NCI-H1092 treated with DMSO at 0.1 percent for 48 hours (cell line): Measurements from ENCODE around the gene ANKRD11.
"Not testable (repeated sequence)": the region's sequence is repeated elsewhere in the genome, so short reads cannot be mapped to it uniquely, and the experiment has no call there.

Source experiments
- DNase-seq: peaks from one replicate; lab custom pipeline; 2025; lab: John Stamatoyannopoulos, UW

The ANKRD11 gene

GRCh38 chr16:89428605-89429004, 61.8 kb downstream of the ANKRD11 start:
- not testable (repeated sequence) for DNase-seq

DNA sequence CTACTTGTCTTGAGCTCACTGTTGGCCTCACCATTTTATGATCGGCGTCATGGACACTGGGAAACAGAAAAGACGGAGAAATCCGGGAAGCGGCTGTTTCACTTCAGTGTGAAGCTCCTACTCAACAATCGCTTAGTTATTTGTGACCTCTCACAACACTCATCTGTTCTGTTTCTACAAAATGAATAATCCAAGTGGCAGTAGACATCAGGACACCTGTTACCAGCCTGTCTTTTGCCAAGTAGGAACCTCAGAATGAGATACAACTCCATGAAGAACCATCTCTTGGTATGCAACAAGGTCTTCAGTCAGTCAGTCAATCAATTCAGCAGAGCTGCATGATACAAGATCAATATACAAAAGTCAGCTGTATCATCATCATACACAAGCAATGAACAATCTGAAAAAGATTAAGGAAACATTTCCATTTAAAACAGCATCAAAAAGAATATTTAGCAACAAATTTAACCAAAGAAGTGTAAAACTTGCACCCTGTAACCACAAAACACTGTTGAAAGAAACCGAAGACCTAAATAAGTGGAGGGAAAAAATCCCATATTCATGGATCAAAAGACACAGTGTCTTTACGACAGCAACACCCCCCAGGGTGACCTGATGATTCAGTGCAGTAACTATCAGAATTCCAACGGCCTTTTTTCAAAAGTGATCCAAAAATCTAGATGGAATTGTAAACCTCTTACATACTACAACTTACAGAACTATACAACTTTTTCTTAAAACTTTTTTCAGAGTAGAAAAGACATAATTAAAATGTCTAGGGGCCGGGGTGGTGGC, 63.4 kb downstream of the ANKRD11 start:
- no peak for DNase-seq

- DNase-seq: no peak
Measured at GRCh38 chr16:89425523-89425922, 64.8 kb downstream of the ANKRD11 start.

DNA sequence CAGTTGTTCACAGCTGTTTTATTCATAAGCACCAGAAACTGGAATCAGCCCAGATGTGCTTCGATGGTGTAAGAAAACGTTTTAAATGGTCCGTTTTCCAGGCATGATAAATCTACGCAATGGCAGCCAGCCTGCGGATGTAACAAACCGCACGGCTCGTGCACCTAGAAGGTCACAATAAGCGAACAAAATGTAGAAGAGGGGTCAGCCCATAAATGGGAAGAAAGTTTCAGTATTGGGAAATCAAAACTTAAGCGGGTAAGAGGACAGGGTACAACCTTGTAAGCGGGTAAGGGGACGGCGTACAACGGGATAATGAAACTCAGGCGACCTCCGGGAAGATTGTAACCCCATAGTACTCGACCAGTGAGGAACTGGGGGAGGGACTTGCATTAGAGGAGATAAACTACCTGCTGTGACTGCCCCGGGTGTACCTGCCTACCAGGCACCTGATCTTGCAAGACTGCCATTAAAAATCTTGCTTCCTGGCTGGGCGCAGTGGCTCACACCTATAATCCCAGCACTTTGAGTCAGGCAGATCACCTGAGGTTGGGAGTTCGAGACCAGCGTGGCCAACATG, 66.6 kb downstream of the ANKRD11 start:
- no peak for DNase-seq

DNA sequence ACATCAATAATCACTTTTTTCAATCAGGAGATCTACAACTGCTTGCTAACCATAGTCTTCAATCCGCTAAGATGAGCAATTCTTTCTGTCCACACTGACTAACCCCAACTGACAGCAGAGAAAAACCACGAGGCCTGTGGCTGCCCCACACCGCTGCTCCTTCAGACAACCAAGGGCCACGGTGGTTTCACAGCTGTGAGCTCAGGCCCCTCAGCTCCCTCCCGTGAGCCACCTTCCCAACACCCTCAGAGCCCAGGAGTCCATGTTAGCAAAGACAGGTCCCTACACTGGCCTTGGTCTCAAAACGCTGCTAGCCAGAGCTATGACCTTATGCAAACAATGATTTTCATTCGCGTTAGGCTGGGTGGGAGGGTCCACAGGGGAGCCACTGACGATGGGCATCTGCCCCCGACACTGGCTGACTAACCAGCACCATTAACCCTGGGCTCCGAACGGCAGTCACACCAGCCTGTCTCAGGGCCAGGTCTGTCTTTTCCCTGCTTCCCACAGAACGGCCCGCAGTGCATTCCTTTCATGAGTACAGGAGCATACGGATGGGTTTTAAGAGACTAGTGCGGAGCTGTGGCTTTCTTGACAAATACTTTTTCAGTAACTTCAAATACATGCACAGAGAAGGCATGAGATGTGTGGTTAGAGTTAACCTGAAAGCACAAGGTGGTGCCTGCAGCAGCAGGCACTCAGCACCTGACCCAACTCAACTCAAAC, 67.3 kb downstream of the ANKRD11 start:
- no peak for DNase-seq

DNA sequence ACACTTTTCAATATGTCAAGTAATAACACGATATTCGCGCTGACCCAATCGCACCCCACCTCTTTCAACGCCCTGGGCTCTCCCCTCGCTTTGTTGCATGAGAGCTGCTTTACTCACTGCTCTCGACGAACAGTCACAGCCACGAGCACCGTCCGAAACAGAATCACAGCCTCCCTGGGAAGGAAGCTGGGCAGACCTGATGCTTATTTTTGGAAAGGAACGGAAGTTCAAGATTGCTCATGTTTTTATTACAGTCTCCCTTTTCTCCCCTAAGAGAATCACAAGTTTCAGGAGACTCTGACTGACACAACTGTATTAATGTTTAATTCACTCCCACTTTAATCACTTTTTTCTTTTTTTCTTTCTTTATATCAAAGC, 67.8 kb downstream of the ANKRD11 start:
- no peak for DNase-seq

DNA sequence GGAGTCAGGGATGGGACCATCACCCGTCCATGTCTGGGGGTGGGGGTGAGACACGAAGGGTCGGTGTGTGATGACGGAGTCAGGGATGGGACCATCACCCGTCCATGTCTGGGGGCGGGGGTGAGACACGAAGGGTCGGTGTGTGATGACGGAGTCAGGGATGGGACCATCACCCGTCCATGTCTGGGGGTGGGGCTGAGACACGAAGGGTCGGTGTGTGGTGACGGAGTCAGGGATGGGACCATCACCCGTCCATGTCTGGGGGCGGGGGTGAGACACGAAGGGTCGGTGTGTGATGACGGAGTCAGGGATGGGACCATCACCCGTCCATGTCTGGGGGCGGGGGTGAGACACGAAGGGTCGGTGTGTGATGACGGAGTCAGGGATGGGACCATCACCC, 69.1 kb downstream of the ANKRD11 start:
- not testable (repeated sequence) for DNase-seq

- no peak for DNase-seq
Measured at GRCh38 chr16:89420204-89420603, 70.2 kb downstream of the ANKRD11 start.

- DNase-seq: no peak
Measured at GRCh38 chr16:89418352-89418751, 72.0 kb downstream of the ANKRD11 start.

DNA sequence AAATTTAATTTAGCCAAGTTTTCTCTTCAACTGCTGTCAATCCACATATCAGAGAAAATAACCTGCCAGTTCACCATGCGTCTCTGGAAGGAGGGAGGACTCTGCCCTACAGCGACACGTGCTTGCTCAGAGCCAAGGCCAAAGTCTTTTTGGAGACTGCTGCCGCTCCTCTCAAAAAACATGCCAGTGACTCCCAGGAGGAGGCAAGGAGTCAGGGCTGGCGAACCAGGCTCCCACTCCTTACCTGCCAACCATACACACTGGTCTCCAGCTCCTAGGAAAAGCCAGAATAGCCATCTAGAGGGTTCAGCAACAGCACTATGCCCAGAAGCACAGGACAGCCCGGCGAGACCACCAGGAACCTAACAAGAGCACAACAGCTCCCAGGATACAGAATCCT, 73.0 kb downstream of the ANKRD11 start:
- DNase-seq: no peak

- no peak for DNase-seq
Measured at GRCh38 chr16:89413811-89414585, 76.4 kb downstream of the ANKRD11 start.

DNA sequence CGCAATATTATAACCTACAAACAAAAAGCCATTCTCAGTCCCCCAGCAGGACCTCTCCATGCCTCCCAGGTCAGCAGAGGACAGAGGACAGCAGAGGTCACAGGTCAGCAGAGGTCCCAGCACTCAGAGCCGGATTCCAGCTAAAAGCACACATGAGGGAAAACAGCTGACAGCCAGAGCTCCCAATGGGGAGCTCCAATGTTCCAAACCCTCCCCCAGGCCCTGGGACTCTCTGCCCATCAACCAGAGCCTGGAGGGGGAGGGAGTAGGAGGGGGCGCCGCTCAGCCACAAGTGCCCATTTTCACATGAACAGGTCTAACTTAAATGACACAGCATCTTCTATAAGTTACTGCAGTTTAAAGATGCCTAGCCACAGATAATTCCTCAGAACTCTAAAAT, 77.5 kb downstream of the ANKRD11 start:
- no peak for DNase-seq

GRCh38 chr16:89411335-89411850, 79.0 kb downstream of the ANKRD11 start:
- DNase-seq: no peak

- peak; percentile 67 for DNase-seq
Measured at GRCh38 chr16:89410794-89411309, 79.5 kb downstream of the ANKRD11 start.

DNA sequence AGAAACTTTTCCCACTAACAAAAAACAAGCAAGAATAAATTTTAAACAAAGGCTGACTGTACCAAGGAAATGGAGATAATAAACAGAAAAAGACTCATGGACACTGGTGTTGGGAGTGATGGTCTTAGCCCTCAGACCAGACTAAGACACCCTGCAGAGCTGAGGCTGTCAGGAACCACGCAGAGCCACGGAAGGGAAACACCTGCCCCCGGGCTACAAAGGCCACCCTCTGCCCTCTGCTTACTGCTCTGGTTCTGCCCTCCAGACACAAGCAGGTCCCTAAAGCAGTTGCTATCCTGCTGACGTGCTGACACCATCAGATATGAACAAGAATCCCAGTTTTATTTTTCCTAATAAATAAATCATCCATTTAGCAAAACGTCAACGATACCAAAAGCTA, 80.0 kb downstream of the ANKRD11 start:
- DNase-seq: no peak

- no peak for DNase-seq
Measured at GRCh38 chr16:89409161-89409711, 81.1 kb downstream of the ANKRD11 start.

- no peak for DNase-seq
Measured at GRCh38 chr16:89408315-89408714, 82.0 kb downstream of the ANKRD11 start.

- no peak for DNase-seq
Measured at GRCh38 chr16:89407925-89408300, 82.4 kb downstream of the ANKRD11 start.

GRCh38 chr16:89407282-89407924, 83.0 kb downstream of the ANKRD11 start:
- no peak for DNase-seq

DNA sequence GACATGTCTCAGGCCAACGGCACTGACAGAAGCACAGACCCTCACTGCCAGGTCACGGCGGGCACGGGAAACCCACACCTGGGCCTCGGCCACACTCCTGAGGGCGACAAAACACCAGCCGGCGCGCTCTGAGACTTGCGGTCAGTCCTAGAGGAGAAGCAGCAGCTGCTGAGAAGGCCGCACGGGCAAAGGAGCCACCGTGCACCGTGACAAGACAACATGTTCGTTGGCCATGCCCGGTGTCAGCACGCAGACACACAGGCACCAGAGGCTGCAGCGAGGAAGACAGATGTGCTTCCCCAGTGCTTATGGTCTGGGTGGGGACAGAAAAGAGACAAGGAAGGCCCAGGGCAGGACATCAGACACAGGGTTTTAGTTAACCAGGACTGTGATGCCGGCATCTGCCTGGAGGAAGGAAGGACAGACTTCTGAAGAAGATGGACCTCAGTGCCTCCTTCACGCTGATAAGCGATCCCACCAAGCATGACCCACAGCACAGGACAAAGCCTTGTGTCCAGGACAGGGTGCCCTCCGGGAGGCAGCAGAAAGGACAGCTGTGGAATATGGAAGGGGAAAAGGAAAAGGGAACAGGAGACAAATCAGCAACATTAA, 84.0 kb downstream of the ANKRD11 start:
- no peak for DNase-seq

- no peak for DNase-seq
Measured at GRCh38 chr16:89404561-89404960, 85.8 kb downstream of the ANKRD11 start.
